GM03348 (cell line): ENCODE data around the gene HOMER2.

Experiments
- DNase-seq: peaks from one replicate; pipeline ENCODE4 v3.0.0; 2012; ENCODE audit warnings: low spot score

The HOMER2 gene

GRCh38 chr15:82928711-82929110 is 23.8 kb downstream of the HOMER2 start:
- DNase-seq: no peak

DNA sequence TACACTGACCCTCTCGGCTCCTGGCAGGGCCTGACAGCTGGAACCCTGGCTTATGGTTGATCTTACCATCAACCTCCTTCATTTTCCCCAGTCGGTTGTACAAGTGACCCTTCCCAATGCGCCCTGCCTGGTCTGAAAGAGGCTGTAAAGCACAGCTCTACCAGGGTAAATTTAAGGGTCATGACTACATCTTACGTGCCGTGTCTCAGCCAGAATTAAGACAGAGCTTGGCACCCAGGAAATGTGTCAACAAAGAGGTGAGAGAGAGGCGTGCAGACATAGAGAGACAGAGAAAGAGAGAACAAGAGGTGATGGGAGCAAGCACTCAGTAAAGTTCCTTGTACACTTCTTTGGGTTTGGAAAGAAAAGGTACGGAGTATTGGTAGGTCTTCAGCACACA is 28.8 kb downstream of the HOMER2 start:
- DNase-seq: no peak

DNA sequence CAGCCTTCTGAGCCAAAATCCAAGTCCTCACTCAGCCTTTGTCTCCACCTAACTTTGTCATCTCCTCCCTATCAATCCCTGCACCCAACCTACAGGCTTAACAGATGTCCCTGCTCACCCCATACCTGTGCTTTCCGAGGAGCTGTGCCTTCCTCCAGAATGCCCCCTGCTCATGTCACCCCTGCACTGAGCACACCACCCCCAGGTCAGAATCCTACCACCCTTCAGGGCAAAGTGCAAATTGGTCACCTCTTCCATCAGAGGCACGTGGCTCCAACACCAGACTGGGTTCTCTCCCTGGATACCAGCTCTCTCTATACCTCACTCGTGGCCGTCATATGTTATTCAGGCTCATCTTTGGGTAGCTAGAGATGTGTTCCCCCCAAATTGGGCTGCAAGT is 29.8 kb downstream of the HOMER2 start:
- DNase-seq: no peak

GRCh38 chr15:82921939-82922338 is 30.6 kb downstream of the HOMER2 start:
- DNase-seq: no peak

DNA sequence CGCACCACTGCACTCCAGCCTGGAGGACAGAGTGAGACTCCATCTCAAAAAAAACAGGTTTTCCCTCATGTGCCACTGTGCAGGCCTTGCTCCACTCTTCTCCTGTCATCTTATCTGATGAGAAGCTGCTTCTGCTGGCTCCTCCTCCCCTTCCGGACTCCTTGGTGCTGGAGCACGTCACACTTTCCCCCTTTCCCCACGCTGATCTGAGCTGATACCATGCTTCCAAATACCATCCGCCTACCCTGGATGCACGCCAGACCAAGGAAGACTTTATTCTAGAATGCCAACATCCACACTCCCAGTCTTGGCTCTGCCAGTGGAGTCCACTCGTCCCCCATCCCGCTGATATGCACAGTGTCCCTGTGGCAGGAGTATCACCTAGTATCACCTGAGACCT is 31.3 kb downstream of the HOMER2 start:
- no peak for DNase-seq

DNA sequence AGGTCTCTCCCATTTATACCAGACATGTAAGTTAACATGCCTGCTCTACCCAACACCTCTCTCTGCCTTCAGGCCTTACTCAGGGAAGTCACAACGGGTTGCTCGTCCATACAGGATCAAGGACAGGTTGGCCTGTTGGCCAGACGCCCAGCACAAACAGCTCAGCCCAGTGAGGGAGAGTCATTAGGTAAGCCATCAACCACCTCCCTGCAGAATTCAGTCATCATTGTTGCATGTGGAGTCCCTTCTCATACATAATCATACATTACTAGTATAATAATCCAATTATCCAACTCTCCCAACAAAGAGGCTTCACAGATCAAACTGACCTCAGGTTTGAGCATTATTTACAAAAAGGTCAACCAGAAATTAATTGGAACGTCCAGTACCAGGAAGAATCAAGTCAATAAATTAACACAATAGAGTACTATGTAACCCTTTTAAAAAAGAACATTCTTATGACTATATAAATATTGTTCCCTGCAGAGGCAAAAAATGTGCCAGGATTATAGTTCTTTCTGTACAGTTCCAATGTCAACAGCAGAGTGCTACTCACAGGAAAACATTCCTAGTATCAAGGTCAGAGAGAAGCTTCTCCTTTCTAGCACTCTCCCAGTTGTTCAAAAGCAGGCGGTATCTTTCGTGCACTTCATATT is 33.2 kb downstream of the HOMER2 start:
- DNase-seq: no peak

- no peak for DNase-seq
Observed at GRCh38 chr15:82918607-82919230, 33.8 kb downstream of the HOMER2 start.

DNA sequence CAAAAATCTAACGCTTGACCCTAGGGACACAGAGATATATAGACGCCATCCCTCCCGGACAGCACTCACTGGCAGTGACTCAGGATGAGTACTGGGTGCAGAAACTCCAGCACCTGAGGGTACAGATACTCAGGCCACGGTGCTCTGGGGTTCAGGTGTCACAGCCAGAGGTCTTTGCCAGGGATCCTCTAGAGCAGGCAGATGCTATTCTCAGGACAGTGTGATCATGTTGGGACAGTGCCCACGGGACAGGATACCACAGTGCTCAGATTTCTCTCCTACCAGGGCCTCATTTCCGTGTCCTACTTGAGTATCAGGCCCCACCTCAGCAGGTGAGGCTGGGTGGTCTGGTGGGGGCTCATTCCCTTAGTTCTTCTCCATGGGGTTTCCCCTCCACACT is 34.4 kb downstream of the HOMER2 start:
- DNase-seq: no peak

GRCh38 chr15:82917249-82917648 is 35.3 kb downstream of the HOMER2 start:
- DNase-seq: no peak

DNA sequence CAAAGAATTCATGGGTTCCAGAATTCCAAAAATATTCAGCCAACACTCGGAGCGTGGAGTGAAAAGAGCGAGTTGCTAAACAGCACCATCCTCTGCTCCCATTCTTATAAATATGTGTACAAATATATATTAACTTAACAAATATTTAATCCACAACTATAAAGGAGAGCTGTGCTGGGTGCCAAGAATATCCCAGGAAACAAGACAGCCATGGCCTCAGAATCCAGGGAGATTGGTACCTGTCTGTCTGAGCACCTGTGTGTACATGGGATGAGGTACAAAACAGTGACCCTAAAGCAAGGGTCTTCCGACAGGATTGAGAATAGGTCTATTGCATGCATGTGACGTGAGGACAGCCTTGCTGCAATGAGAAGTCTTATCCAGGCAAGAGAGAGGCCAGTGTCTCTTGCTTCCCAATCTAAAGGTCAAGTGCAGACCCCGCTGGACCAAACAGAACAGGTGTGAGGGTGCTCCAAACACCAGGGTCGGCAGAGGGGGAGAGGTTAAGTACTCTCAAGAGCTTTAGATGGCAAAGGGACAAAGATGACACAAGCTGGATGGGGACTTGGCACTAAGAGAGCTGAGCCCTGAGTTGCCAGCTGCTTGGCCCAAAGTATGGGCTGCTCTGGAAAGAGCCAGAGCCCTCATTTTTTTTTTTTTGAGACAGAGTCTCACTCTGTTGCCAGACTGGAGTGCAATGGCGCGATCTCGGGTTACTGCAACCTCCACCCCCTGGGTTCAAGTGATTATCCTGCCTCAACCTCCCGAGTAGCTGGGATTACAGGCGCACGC is 36.2 kb downstream of the HOMER2 start:
- DNase-seq: no peak

- DNase-seq: no peak
Observed at GRCh38 chr15:82914396-82914795, 38.1 kb downstream of the HOMER2 start.

GRCh38 chr15:82911458-82911857 is 41.1 kb downstream of the HOMER2 start:
- no peak for DNase-seq

DNA sequence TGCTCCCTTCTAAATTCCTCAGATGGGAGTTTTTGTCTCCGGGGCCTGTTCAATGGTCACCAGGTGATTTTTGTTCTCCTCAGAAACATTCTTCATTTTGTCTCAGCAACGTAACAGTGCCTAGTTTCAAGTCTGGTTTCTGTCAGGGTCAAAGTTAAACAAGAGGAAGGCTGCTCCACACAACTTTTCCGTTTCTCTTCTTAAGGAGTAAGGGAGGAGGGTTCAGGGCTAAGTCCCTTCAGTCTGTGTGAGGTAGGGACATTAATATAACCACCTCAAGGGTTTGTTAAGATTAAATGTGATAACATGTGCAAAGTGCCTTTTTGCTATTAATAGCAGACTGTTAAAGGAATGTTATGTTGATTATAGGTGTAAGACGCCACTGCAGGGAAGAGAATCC is 41.8 kb downstream of the HOMER2 start:
- no peak for DNase-seq

DNA sequence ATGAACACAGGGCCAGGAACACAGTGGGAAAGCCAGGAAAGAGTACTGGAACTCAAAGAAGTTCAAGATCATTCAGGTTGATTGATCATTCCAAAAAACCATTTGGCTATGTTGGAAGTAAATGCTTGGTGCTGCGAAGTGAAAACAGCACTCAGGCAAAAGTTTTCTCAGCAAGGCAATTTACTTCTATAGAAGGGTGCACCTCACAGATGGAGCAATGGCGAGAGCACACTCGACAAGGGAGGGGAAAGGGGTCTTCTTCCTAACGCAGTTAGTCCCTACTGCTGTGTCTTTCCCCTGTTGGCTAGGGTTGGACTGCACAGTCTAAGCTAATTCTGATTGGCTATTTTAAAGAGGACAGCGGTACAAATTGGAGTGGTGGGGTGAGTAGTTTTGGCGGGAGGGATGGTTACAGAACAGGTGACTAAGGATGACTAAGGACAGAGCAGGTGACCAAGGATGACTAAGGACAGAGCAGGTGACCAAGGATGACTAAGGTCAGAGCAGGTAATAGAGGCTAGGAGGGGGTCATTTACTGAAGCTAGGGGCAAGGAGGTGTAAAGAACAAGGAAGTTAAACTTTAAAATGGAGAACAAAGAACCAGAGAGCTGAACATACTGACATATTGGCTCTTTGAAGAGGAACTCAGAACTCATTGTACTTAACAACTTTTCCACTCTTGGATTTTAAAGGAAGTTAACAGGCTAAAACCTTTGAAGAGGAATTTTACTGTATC is 43.3 kb downstream of the HOMER2 start:
- DNase-seq: no peak

DNA sequence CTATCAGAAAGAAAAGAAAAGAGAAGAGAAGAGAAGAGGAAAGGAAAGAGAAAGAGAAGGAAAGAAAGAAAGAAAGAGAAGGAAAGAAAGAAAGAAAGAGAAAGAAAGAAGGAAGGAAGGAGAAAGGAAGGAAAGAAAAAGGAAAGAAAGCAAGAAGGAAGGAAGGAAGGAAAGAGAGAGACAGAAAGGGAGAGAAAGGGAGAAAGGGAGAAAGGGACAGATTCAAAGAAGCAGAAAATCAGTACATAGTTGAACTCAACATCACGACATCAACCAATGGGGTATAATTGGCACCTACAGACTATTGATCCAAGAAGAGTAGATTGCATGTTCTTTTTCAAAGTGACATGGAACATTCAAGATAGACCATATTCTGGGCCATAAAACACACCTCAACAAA is 45.2 kb downstream of the HOMER2 start:
- no peak for DNase-seq

- no peak for DNase-seq
Observed at GRCh38 chr15:82904574-82904973, 47.9 kb downstream of the HOMER2 start.

- DNase-seq: no peak
Observed at GRCh38 chr15:82903511-82903910, 49.0 kb downstream of the HOMER2 start.

- no peak for DNase-seq
Observed at GRCh38 chr15:82901114-82901805, 51.3 kb downstream of the HOMER2 start.

DNA sequence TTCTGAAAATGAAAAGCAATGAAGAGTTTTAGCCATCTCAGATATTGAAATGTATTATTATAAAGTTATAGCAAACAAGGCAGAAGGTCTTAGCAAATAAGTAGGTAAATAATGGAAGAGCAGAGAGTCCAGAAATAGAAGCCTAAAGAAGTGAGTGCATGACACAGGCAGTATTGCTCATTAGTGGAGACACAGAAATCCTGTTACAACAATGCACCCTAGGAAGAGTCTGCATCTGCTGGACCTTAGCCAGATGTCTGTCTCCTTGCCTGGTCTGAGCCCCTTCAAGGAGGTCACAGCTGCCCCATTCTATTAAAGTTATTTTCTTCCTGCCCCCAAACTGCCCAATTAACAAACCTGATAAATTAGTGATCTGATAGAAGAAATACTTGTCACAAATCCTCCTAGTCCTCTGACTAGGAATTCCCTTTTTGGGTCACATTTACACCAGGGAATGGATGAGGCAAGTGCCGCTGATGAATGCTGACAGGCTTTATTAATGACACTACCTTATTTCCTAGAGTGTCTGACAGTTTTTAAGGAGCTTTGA is 51.9 kb downstream of the HOMER2 start:
- no peak for DNase-seq

- DNase-seq: no peak
Observed at GRCh38 chr15:82898961-82899360, 53.6 kb downstream of the HOMER2 start.

DNA sequence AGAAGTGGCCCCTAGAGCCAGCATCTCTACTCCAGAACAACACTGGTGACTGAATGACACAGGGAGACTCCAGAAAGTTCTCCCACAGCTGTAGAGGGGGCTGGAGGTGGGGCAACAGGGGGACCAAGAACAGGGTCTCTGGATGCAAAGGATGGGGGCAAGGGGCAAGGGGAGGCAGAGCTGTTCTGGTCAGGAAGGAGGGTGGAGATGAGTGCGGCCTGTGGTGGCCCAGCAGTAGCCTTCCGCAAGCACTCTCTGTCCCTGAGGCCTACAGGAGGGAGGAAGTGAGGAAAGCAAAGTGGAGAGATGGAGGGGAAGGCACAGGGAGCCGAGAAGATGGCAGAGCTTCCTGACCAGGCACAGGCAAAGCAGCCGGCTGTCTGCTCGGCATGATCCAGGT is 56.5 kb downstream of the HOMER2 start:
- no peak for DNase-seq
